CD4-positive, alpha-beta T cell treated with Interleukin-6 for 4 hours (primary cell): Measurements from ENCODE around the gene USP40.
"Not testable (repeated sequence)": the region's sequence is repeated elsewhere in the genome, so short reads cannot be mapped to it uniquely, and the experiment has no call there.

Experiments
- DNase-seq: peaks from one replicate; pipeline ENCODE4 v3.0.0-alpha.2; 2020; ENCODE audit warnings: mixed read lengths

The USP40 gene

GRCh38 chr2:233566141-233566956 lies at the start of gene USP40:
Gene USP40, minus strand, starts transcription at chr2:233566782. Its CDS starts 1,228 bp downstream, at chr2:233565554.
- DNase-seq, result peak; percentile 66

- DNase-seq, result no peak
Observed at GRCh38 chr2:233611284-233611683, 44.7 kb upstream of the USP40 start.

- no peak for DNase-seq
Observed at GRCh38 chr2:233605680-233606079, 39.1 kb upstream of the USP40 start.

- no peak for DNase-seq
Observed at GRCh38 chr2:233604826-233605225, 38.2 kb upstream of the USP40 start.

- DNase-seq, result no peak
Observed at GRCh38 chr2:233603520-233603919, 36.9 kb upstream of the USP40 start.

- no peak for DNase-seq
Observed at GRCh38 chr2:233602076-233602475, 35.5 kb upstream of the USP40 start.

- no peak for DNase-seq
Observed at GRCh38 chr2:233600386-233600785, 33.8 kb upstream of the USP40 start.

- no peak for DNase-seq
Observed at GRCh38 chr2:233598952-233599351, 32.4 kb upstream of the USP40 start.

- no peak for DNase-seq
Observed at GRCh38 chr2:233597522-233597921, 30.9 kb upstream of the USP40 start.

GRCh38 chr2:233593201-233593600 lies 26.6 kb upstream of the USP40 start:
- no peak for DNase-seq

- DNase-seq, result not testable (repeated sequence)
Observed at GRCh38 chr2:233592706-233593105, 26.1 kb upstream of the USP40 start.

GRCh38 chr2:233588400-233588799 lies 21.8 kb upstream of the USP40 start:
- DNase-seq, result no peak

GRCh38 chr2:233584210-233584609 lies 17.6 kb upstream of the USP40 start:
- no peak for DNase-seq

GRCh38 chr2:233583217-233583965 lies 16.8 kb upstream of the USP40 start:
- not testable (repeated sequence) for DNase-seq

- not testable (repeated sequence) for DNase-seq
Observed at GRCh38 chr2:233577341-233577740, 10.8 kb upstream of the USP40 start.

GRCh38 chr2:233572468-233572867 lies 5.9 kb upstream of the USP40 start:
- DNase-seq, result no peak

GRCh38 chr2:233571462-233571861 lies 4.9 kb upstream of the USP40 start:
- DNase-seq, result no peak

- no peak for DNase-seq
Observed at GRCh38 chr2:233571001-233571400, 4.4 kb upstream of the USP40 start.

- no peak for DNase-seq
Observed at GRCh38 chr2:233565685-233566140, 869 bp downstream of the USP40 start.

- no peak for DNase-seq
Observed at GRCh38 chr2:233563663-233564430, 2.7 kb downstream of the USP40 start.

GRCh38 chr2:233556881-233557736 lies 9.5 kb downstream of the USP40 start:
- DNase-seq, result no peak

GRCh38 chr2:233553366-233553765 lies 13.2 kb downstream of the USP40 start:
- DNase-seq, result no peak
